Activated naive CD8-positive, alpha-beta T cell treated with anti-CD3 and anti-CD28 coated beads, Interleukin-2, amount 50 U/mL, for 16 hours (primary cell): Measurements from ENCODE around the gene COX6A2.

Experiments used
- DNase-seq: peaks from one replicate; pipeline ENCODE4 v3.0.0-alpha.2; 2020; ENCODE audit warnings: low read depth, low spot score

Gene COX6A2

DNA sequence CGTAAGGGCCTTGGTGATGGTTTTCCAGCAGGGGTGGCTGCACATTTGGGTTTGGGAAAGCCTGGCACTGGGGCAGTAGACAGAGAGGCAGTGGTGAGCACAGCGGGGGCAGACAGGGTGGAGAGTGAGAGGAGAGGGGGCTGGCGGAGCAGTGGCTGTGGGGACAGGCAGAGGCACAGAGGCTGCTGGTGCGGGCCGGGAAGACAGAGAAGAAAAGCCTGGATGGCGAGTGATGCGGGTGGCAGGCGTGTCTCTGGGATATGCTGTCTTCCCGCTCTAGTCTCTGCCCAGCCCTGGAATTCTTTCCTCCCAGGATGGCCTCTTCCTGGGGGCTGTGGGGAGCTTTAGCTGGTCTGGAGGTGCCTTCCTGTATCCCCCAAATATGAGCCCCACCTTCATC lies 18.1 kb downstream of the COX6A2 start:
- no peak for DNase-seq

DNA sequence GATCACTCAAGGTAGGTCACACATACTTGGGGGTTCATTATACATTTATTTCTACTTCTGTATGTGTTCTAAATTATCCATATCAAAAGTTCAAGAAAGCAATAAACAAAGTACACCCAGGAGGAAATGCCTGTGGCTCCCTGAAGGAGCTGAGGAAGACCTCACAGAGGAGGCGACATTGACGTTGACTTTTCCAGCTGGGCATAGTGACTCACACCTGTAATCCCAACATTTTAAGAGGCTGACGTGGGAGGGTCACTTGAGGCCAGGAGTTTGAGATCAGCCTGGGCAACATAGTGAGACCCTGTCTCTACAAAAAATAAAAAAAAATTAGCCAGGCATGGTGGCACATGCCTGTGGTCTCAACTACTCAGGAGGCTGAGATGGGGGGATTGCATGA lies 18.7 kb downstream of the COX6A2 start:
- no peak for DNase-seq

DNA sequence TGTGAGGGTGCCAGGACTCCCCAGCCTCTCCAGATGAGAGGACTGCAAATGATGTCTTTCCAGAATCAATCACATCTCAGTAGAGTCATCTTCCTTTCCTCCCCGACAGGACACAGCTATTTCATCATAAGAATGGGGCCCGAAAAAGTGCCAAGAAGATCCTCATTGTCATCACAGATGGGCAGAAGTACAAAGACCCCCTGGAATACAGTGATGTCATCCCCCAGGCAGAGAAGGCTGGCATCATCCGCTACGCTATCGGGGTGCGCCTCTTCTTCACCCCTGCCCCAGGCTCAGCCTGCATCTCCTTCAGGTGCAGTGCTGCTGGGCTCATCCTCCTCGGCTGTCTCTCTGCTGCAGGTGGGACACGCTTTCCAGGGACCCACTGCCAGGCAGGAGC lies 20.8 kb downstream of the COX6A2 start:
- no peak for DNase-seq

DNA sequence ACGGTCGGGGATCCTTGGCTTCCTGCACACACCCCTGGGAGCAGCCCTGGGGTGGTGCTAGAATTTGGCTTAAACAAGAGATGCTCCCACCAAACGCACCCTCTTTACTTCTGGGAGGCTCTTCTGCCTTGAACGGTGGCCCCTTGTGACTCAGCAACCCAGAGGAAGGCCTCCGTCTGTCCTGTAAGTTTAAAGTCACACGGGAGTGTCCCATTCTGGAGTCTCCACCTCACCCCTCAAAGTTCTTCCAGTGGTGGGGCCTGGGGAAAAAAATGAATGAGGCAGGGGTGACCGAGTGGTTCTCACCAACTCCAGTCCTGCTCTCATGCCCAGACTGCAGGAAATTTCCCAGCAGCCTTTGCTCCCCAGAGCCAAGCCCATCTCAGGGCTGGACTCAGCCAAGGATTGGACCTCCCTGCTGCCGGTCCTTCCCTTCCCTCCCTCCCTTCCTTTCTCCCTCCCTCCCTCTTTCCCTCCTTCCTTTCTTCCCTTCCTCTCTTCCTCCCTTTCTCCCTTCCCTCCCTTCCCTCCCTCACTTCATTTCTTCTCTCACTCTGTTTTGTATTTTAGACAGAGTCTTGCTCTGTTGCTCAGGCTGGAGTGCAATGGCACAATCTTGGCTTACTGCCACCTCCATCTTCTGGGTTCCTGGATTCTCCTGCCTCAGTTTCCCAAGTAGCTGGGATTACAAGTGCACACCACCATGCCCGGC lies 23.7 kb downstream of the COX6A2 start:
- no peak for DNase-seq

DNA sequence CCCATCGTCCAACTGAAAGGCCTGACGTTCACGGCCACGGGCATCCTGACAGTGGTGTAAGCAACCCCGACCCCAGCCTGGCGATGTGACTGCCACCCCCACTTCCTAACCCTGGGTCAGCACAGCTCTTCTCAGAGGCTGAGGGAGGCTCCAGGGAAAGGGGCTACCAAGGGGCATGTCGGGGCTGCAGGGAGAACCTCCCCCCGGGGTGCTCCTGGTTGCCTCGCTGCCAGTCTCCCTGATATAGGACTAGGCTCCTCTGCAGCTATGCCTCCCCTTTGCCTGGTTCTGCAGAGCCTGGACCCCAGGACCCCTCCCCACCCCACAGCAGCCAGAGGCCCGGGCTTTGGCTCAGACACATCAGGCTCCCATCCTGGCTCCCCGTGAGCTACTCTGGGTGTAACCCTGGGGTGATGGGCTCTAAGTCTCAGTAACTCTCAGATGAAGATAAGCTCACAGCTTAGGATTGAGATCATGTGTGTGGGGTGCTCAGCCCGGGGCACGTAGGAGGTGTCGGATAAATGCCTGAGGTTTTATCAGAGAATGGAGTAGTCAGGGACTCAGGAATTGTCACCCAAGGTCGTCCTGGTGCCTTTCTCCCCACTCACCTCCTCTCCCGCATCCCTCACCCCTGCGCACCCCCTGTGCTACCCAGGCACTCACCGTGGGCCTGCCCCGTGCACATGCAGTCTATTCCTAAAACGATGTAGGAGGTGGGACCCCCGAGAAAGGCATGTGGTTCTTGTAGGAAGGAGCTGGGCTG lies 24.4 kb downstream of the COX6A2 start:
- no peak for DNase-seq

DNA sequence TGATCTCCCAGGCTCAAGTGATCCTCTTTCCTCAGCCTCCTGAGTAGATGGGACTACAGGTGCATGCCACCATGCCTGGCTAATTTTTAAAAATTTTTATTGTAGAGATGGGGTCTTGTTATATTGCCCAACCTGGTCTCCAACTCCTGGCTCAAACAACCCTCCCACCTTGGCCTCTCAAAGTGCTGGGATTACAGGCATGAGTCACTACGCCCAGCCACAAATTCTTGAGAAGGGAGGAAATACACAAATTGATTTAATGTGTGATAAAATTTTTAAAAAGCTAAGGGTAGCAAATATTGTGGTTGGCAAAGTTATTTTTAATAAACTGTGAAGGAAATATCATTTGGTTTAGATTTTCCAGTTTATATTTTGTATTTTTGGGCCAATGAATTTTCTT lies 25.5 kb downstream of the COX6A2 start:
- no peak for DNase-seq

DNA sequence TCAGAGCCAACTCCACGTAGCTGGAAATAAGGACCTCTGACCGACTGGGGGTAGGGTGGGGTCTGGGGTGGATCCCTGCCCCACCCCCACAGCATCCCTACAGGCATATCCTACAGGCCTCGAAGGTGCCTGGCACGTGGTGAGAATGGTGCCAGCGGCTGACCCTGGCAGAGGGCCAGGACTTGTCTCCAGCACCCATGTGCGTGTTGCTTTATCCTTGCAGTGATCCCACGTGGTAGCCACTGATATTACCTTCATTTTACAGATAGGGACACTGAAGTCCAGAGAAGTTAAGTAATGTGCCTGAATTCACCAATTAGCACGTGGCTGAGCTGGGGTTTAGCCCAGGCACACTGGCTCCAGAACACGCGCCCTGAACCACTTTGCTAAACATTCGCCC lies 26.7 kb downstream of the COX6A2 start:
- no peak for DNase-seq

DNA sequence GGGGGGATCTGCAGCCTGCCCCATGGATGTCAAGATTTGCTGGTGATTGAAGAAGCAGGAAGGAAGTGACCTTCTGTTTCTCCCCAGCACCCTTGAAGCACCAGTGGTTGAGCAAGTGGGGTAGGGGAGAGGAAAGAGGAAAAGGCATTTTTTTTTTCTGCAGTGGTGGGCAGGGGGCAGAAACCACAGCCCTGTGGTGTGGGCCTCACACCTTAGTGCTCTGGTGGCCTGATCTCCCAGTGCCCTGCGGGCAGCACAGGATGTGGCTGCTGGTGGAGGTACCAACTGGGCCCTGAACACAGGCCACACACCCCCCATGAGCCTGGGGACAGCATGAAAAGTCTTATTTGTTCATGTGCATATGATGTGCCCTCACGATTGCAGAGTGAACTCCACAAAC lies 28.0 kb downstream of the COX6A2 start:
- DNase-seq: no peak

DNA sequence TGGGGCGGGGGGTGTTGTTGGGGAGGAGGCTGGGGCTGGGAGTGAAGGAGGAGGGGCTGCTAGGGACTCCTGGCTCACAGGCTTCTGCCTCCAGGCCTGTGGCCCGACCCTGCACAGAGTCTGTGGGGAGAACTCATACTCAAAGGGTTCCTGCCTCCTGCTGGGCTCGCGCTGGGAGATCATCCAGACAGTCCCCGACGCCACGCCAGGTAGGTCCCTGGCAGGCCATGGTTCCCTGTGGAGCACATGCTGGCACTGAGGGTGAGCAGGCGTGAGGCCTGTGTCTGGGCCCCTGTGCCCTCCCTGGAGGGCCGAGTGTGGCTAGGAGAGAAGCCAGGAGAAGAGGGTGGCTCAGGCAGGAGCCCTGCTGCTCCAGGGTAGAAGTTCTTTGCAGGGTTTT lies 30.5 kb downstream of the COX6A2 start:
- no peak for DNase-seq

DNA sequence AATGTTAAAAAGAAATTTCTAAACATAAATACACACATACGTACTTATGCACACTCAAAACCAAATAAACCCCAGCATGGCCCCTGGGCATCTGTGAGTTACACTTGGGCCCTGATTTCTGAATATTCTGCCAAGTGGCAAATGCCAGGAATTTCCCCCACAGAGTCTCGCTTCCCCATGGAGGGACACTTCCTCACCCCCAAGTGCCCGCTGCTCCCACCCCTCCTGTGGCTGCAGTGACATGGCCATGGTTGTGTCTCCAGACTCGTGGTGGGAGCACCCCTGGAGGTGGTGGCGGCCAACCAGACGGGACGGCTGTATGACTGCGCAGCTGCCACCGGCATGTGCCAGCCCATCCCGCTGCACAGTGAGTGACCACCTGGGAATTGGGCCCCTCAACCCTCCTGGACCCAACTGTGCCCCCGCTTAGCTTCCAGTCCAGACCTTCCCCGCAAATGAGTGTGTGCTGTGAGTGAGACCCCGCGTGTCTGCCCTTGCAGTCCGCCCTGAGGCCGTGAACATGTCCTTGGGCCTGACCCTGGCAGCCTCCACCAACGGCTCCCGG lies 31.0 kb downstream of the COX6A2 start:
- no peak for DNase-seq

DNA sequence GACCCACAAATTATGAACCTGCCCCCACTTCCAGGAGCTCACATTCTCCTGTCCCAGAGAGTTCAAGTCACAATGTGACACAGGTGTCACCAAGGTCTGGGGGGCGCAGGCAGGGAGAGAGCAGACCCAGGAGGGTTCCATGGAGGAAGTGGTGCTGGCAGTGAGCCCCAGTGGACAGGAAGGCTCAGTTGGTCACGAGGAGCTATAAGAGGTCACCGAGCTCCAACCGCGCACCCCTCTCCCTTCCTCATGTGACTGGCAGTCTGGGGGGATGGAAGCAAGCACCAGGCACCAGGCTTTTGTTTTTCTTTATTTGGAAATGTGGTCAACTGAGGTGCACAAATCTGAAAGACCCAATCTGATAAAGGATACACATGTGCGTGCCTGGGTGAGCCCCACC lies 32.5 kb downstream of the COX6A2 start:
- DNase-seq: no peak

DNA sequence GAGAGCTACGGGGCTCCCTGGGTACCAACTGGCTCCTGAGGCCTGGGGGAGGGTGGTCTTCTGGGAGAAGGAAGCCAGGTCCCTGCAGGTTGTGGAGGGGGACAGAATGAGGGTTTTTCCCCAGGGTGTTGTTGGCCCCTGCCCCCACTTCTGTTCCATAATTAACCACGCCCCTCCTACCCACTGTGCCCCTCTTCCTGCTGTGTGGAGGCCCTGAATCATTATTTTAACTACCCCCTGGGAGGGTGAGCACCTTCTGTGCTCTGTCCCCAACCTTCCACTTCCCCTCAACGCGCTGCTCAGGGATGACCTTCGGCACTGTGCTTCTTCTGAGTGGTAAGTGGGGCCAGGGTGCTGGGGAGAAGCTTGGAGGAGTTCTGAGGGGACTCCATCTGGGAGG lies 35.1 kb downstream of the COX6A2 start, which contains the start of gene ITGAD:
Gene ITGAD (plus strand): TSS at position 280 of the 400 bp plus-strand sequence. CDS start 26 bp downstream, at position 306.
- no peak for DNase-seq

DNA sequence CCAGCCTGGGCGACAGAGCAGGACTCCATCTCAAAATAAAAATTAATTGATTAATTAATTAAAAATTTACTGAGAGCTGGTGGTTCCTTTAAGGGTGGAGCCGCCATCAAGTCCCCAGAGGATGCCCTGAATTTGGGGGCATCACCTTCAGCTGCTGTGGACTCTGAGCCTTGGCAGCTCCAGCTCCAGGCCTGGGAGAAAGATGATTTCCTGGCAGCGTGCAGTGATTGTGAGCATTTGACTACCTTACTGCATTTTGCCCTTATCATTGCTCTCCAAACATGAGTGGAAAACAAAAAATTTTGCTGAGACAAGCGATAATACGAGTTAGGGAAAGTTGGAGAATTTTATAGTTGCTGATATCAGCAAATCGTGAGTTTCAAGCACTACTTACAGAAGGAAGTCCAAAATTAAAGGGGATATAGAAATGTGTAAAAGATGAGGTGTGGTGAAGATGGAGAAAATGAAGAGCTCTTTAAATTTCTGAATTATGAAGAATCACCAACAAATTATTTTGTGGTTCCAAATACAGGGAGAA lies 37.6 kb downstream of the COX6A2 start:
- no peak for DNase-seq

DNA sequence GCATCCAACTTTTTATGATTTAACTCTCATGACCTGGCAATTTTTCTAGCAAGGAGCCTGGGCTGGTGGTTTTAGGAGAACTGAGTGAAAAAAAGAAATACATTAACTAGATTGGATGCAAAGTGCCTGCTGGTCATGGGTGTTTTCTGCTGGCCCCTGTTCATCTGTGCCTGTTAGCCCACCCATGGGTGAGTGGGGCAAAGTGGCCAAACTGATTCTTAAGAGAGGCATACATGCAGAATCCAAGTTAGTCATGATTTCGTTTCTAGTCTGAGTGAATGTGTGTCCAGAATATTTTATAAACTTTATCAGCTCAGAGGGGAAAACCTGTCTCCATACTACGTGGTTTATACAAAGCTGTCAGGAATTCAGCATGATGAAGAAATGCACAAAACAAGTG lies 39.6 kb downstream of the COX6A2 start:
- no peak for DNase-seq

DNA sequence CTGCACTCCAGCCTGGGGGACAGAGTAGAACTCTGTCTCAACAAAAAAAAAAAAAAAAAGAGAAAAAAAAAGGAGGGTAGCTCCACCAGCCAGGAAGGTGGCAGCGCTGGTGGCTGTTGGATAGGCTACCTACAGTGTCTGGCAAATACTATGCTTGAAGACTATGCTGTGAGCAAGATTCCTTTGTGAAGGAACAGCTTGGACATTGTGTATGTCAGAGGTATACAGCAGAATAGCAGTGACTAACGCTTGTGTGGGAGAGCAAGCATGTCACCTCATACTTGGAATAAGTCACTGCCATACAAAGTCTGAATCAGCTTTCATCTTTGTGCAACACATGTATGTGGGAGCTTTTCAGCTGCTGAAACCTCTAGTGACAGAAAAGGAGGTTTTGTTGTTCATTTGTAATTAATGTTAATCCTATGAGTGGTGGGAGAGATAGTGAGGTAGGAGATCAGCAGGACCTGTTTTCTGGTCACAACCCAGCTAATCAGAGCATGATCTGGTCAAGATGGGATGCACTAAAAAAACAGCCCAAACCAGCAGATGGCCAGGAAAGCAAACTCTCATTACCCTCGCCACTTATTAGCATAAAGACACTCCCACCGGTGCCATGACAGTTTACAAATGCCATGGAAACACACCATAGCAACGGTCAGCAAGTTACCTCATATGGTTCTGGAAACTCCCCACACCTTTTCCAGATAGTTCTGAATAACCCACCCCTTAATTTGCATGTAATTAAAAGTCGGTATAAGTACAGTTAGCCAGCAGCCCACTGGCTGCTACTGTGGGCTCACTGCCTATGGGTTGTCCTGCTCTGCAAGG lies 41.8 kb downstream of the COX6A2 start:
- no peak for DNase-seq

DNA sequence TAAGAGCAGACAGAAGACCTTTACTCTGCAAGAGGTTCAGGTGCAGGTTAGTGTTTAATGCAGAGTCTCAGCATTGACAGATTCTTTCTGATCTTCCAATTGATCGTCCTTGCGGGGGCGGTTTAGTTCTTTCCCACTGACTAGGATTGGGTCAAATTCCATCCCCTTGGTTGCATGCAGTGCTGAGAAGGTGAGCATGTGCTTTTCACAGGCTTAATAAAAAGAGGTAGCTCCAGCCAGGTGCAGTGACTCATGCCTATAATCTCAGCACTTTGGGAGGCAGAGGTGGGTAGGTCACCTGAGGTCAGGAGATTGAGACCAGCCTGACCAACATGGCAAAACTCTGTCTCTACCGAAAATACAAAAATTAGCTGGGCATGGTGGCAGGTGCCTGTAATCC lies 42.5 kb downstream of the COX6A2 start:
- DNase-seq: no peak

DNA sequence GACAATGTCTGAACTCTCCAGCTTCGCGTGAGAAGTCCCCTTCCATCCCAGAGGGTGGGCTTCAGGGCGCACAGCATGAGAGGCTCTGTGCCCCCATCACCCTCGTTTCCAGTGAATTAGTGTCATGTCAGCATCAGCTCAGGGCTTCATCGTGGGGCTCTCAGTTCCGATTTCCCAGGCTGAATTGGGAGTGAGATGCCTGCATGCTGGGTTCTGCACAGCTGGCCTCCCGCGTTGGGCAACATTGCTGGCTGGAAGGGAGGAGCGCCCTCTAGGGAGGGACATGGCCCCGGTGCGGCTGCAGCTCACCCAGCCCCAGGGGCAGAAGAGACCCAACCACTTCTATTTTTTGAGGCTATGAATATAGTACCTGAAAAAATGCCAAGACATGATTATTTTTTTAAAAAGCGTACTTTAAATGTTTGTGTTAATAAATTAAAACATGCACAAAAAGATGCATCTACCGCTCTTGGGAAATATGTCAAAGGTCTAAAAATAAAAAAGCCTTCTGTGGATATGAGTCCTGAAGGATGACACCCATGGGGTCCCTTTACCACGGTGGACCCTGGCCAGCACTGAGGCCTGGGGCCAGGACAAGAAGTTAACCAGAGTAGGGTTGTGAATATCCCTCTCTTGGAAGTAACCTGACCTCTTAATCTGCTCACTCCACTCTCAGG lies 45.5 kb downstream of the COX6A2 start:
- DNase-seq: peak; percentile 25

DNA sequence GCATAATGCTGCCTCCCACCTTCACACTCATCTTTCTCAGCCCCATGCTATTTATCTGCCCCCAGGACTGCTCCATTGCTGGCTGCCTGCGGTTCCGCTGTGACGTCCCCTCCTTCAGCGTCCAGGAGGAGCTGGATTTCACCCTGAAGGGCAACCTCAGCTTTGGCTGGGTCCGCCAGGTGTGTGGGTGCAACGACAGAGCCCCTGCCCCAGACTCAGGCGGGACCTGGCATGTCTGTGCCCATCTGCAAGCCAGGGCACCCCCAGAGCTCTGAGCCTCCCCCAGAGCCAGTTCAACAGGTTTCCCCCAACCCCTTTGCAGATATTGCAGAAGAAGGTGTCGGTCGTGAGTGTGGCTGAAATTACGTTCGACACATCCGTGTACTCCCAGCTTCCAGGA lies 48.0 kb downstream of the COX6A2 start:
- no peak for DNase-seq
